NT2/D1 (cell line): Measurements from ENCODE around the gene CASP9.

ENCODE experiments used
- SUZ12 ChIP-seq: IDR thresholded peaks from 2 replicates; pipeline ENCODE4 v1.6.1; 2011; ENCODE audit not compliant: insufficient read length, insufficient read depth; ENCODE audit errors: extremely low read depth
- YY1 ChIP-seq: IDR thresholded peaks from 2 replicates; pipeline ENCODE4 v1.6.1; 2011; ENCODE audit not compliant: insufficient read length, insufficient read depth

DNA sequence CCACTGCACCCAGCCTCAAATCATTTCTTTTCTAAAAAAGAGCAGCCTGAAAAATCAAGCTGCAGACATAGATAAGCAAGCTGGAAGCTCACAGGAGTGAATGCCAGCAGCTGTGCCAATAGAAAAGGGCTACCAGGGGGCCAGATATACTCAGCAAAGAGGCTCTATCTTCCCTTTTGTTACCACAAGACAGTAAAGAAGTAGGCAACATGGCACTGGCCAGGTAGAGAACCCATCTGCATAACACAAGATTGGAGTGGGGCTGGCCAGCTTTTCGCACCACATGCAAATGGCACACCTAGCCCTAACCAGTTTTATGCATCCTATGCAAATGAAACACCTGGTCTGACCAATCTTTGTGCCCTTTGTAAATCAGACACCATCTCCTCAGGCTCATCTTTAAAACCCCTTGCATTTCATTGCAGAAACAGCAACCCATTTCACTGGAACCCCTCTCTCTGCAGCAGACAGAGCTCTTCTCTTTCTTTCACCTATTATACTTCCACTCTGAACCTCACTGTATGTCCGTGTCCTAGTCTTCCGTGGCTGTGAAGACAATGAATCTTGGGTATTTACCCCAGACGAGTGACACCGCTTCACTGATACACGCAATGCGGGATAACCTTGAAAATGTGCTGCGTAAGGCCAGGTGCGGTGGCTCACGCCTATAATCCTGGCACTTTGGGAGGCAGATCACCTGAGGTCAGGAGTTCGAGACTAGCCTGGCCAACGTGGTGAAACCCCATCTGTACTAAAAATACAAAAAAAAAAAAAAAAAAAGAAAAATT lies 15.1 kb downstream of the CASP9 start:
- TF ChIP-seq YY1 (no peak), SUZ12 (no peak)
